CD4-positive, alpha-beta T cell (primary cell): ENCODE results near the gene OPCML. TPM values are rescaled to one million over a fixed set of nuclear protein-coding genes. Genes with fewer than 3 reads are reported as not detected.

Source experiments
- ATAC-seq: fragments of 200-7000 bp; cut with Tn5 transposase; one replicate; pipeline ENCODE4 v1.10.0; 2022; ENCODE audit warnings: mild to moderate bottlenecking; ENCODE audit not compliant: poor library complexity
- CTCF ChIA-PET: fragments of 350-600 bp; sonication (Branson Sonifier 250); formaldehyde crosslinking; loops from one replicate; lab custom pipeline; 2021; ENCODE audit warnings: antibody characterized with exemption, inconsistent platforms; lab: Charles Lee
- POLR2A ChIA-PET: fragments of 350-600 bp; sonication (Branson Sonifier 250); formaldehyde crosslinking; loops from one replicate; lab custom pipeline; 2021; ENCODE audit warnings: antibody characterized with exemption, inconsistent platforms; lab: Charles Lee
- DNase-seq, 14 experiments: peaks; one replicate each; pipeline ENCODE4 v3.0.0-alpha.2; 2013 to 2020; ENCODE audit warnings: mixed read lengths in 2 of 14
- H3K27ac ChIP-seq, 2 donors: one replicate each; pipeline versions ENCODE4 v1.5.1 to v1.7.0; 2013; ENCODE audit warnings: low read length in 2 of 2, low read depth in 1 of 2, mild to moderate bottlenecking in 1 of 2
- H3K27me3 ChIP-seq, 2 experiments: 1 replicate in 1 of 2; 2 replicates in 1 of 2; pipeline versions ENCODE4 v1.6.1 to v1.7.0; 2013; ENCODE audit warnings: low read length in 2 of 2, control low read depth in 1 of 2, mild to moderate bottlenecking in 1 of 2, moderate library complexity in 1 of 2; ENCODE audit not compliant: insufficient read depth in 2 of 2, control insufficient read depth in 1 of 2
- H3K36me3 ChIP-seq: one replicate; pipeline ENCODE4 v1.6.1; 2013; ENCODE audit warnings: low read length, control low read depth; ENCODE audit not compliant: insufficient read depth
- H3K4me1 ChIP-seq: one replicate; pipeline ENCODE4 v1.6.1; 2013; ENCODE audit warnings: low read length, control low read depth; ENCODE audit not compliant: insufficient read depth
- H3K4me3 ChIP-seq: one replicate; pipeline ENCODE4 v1.5.1; 2013; ENCODE audit warnings: mild to moderate bottlenecking, low read length, moderate library complexity
- H3K9me3 ChIP-seq, 2 experiments: 1 replicate in 1 of 2; 2 replicates in 1 of 2; pipeline versions ENCODE4 v1.6.1 to v1.7.0; 2013; ENCODE audit warnings: low read length in 2 of 2, mild to moderate bottlenecking in 2 of 2, control low read depth in 1 of 2, moderate library complexity in 1 of 2; ENCODE audit not compliant: control insufficient read depth in 1 of 2, insufficient read depth in 1 of 2
- H3K27ac Mint-ChIP-seq: one replicate; pipeline ENCODE4 v1.8.0; 2020; ENCODE audit warnings: mixed read lengths
- H3K27me3 Mint-ChIP-seq: one replicate; pipeline ENCODE4 v1.8.0; 2021; ENCODE audit warnings: mixed read lengths
- H3K36me3 Mint-ChIP-seq: one replicate; pipeline ENCODE4 v1.8.0; 2021; ENCODE audit warnings: low read depth, mixed read lengths
- H3K4me1 Mint-ChIP-seq: one replicate; pipeline ENCODE4 v1.8.0; 2021; ENCODE audit warnings: low read depth, mixed read lengths
- H3K4me3 Mint-ChIP-seq: one replicate; pipeline ENCODE4 v1.8.0; 2020; ENCODE audit warnings: mild to moderate bottlenecking, mixed read lengths
- H3K9me3 Mint-ChIP-seq: one replicate; pipeline ENCODE4 v1.8.0; 2020; ENCODE audit warnings: mixed read lengths
- CTCF ChIP-seq: fragments of 200-600 bp; IDR thresholded peaks from one replicate; pipeline ENCODE4 v1.8.0; 2022; ENCODE audit warnings: antibody characterized with exemption, mild to moderate bottlenecking
- intact Hi-C, 2 experiments: fragments of 100-400 bp; cut with DNase I in 1 of 2; cut with micrococcal nuclease in 1 of 2; formaldehyde crosslinking; loops; one replicate each; pipeline versions ENCODE4 v1.15.1 to v1.9.0; 2023 to 2025; cut with DNase I, micrococcal nuclease
- total RNA-seq, 174 experiments: library from RNA in 2 of 174; stranded (reverse) in 2 of 174; gene quantifications; one replicate each; pipeline ENCODE4 v1.2.3 and lab custom pipeline; 2021 to 2026

The OPCML gene
- total RNA-seq, 2 experiments from 2014 or later = not detected

- no peak for ATAC-seq
- Histone ChIP-seq H3K36me3 (no peaks in the 10 kb centered on the region), H3K9me3 (peaks cover 0 to 22% of the 10 kb centered on the region in 2 experiments), H3K27me3 (no peaks in the 10 kb centered on the region), H3K4me1 (no peaks in the 10 kb centered on the region), H3K4me3 (no peak overlapping the region), H3K27ac (no peak overlapping the region)
- CTCF ChIA-PET = no interaction called here
- Mint-ChIP-seq H3K27ac (no peak overlapping the region), H3K4me3 (no peak overlapping the region), H3K9me3 (peaks cover 2% of the 10 kb centered on the region), H3K4me1 (no peaks in the 10 kb centered on the region), H3K36me3 (no peaks in the 10 kb centered on the region), H3K27me3 (no peaks in the 10 kb centered on the region)
- POLR2A ChIA-PET = no interaction called here
- no peak for TF ChIP-seq CTCF
- intact Hi-C loops = no loop called here
- DNase-seq = no peak
These were observed 525.2 kb downstream of the OPCML start for GRCh38 chr11:133007027-133007584.

GRCh38 chr11:133004369-133004768 is 527.9 kb downstream of the OPCML start:
- Mint-ChIP-seq H3K4me1 (no peaks in the 10 kb centered on the region), H3K27ac (no peak overlapping the region), H3K36me3 (no peaks in the 10 kb centered on the region), H3K9me3 (peaks cover 2% of the 10 kb centered on the region), H3K27me3 (peaks cover 4% of the 10 kb centered on the region), H3K4me3 (no peak overlapping the region)
- Histone ChIP-seq H3K27me3 (no peaks in the 10 kb centered on the region), H3K9me3 (peaks cover 0 to 22% of the 10 kb centered on the region in 2 experiments), H3K4me3 (no peak overlapping the region), H3K27ac (no peak overlapping the region), H3K4me1 (no peaks in the 10 kb centered on the region), H3K36me3 (no peaks in the 10 kb centered on the region)
- intact Hi-C loops = no loop called here
- ATAC-seq (no peak), DNase-seq (no peak)
- CTCF ChIA-PET = no interaction called here
- no peak for TF ChIP-seq CTCF
- POLR2A ChIA-PET = no interaction called here

- no peaks in the 10 kb centered on the region for H3K36me3 Mint-ChIP-seq
- H3K27ac Mint-ChIP-seq = no peak overlapping the region
- CTCF ChIA-PET = no interaction called here
- Histone ChIP-seq H3K4me3 (no peak overlapping the region), H3K27me3 (peaks cover 0 to 7% of the 10 kb centered on the region in 2 experiments), H3K4me1 (no peaks in the 10 kb centered on the region), H3K27ac (no peak overlapping the region), H3K36me3 (no peaks in the 10 kb centered on the region), H3K9me3 (peaks cover 0 to 13% of the 10 kb centered on the region in 2 experiments)
- intact Hi-C loops = no loop called here
- peaks cover 2% of the 10 kb centered on the region for H3K9me3 Mint-ChIP-seq
- TF ChIP-seq CTCF = no peak
- ATAC-seq (no peak), DNase-seq (no peak)
- no peak overlapping the region for H3K4me3 Mint-ChIP-seq
- POLR2A ChIA-PET = no interaction called here
- peaks cover 14% of the 10 kb centered on the region for H3K27me3 Mint-ChIP-seq
- H3K4me1 Mint-ChIP-seq = no peaks in the 10 kb centered on the region
These were observed 532.8 kb downstream of the OPCML start for GRCh38 chr11:132999516-132999915.
